K562 (cell line): Measurements from ENCODE around the gene LIPT1. TPM values are rescaled to one million over a fixed set of nuclear protein-coding genes. Genes with fewer than 3 reads are reported as not detected.

ENCODE experiments used
- ARID1B ChIP-seq: fragments of 450-650 bp; IDR thresholded peaks from 2 replicates; pipeline ENCODE4 v1.6.1; 2016; ENCODE audit warnings: antibody characterized with exemption, mild to moderate bottlenecking, inconsistent platforms
- ARNT ChIP-seq, 2 experiments: fragments of 450-650 bp; IDR thresholded peaks; 2 replicates each; pipeline ENCODE4 v1.6.1; 2016; ENCODE audit warnings: mild to moderate bottlenecking in 1 of 2
- E2F1 ChIP-seq: sonication (generic); formaldehyde crosslinking; IDR thresholded peaks from 2 replicates; pipeline ENCODE4 v1.8.1; 2023; ENCODE audit warnings: mild to moderate bottlenecking, missing genetic modification reagents, moderate library complexity
- E2F6 ChIP-seq, 2 experiments: IDR thresholded peaks; 2 replicates each; pipeline ENCODE4 v1.6.1; 2011; ENCODE audit warnings: borderline replicate concordance in 1 of 2, control low read depth in 1 of 2, low read depth in 1 of 2, low read length in 1 of 2, mild to moderate bottlenecking in 1 of 2, mixed read lengths in 1 of 2, moderate library complexity in 1 of 2; ENCODE audit not compliant: insufficient read depth in 1 of 2, insufficient read length in 1 of 2, poor library complexity in 1 of 2, severe bottlenecking in 1 of 2; ENCODE audit errors: extremely low read depth in 1 of 2
- IRF2 ChIP-seq: sonication (generic); formaldehyde crosslinking; IDR thresholded peaks from 2 replicates; pipeline ENCODE4 v1.8.1; 2022; ENCODE audit warnings: mild to moderate bottlenecking, missing genetic modification reagents
- PHF8 ChIP-seq: fragments of 200-600 bp; sonication (generic); IDR thresholded peaks from 2 replicates; pipeline ENCODE4 v1.6.1; 2012; ENCODE audit warnings: mixed run types, mild to moderate bottlenecking, inconsistent platforms, low read length, moderate library complexity, borderline replicate concordance
- POLR2G ChIP-seq: fragments of 200-400 bp; formaldehyde crosslinking; IDR thresholded peaks from 2 replicates; pipeline ENCODE4 v1.6.1; 2017; ENCODE audit warnings: low read depth, mild to moderate bottlenecking, antibody characterized with exemption, low read length, moderate library complexity
- SMARCE1 ChIP-seq: fragments of 450-650 bp; IDR thresholded peaks from 2 replicates; pipeline ENCODE4 v1.7.1; 2016; ENCODE audit warnings: mild to moderate bottlenecking
- TAF7 ChIP-seq: fragments of 450-650 bp; IDR thresholded peaks from 2 replicates; pipeline ENCODE4 v1.6.1; 2016; ENCODE audit warnings: missing genetic modification characterization, missing compliant biosample characterization
- TCF7L2 ChIP-seq: fragments of 150-350 bp; IDR thresholded peaks from 2 replicates; pipeline ENCODE4 v1.6.1; 2016; ENCODE audit warnings: low read depth, mild to moderate bottlenecking, low read length, moderate library complexity
- VEZF1 ChIP-seq: fragments of 200-800 bp; sonication (Bioruptor generic); IDR thresholded peaks from 2 replicates; pipeline ENCODE4 v1.6.1; 2017; ENCODE audit warnings: missing genetic modification characterization, missing compliant biosample characterization
- ZBTB49 ChIP-seq: sonication (generic); formaldehyde crosslinking; IDR thresholded peaks from 2 replicates; pipeline ENCODE4 v1.8.0; 2022; ENCODE audit warnings: missing genetic modification reagents, mild to moderate bottlenecking, borderline replicate concordance
- ZFP36 ChIP-seq: fragments of 150-350 bp; IDR thresholded peaks from 2 replicates; pipeline ENCODE4 v1.6.1; 2018; ENCODE audit warnings: low read length, low read depth; ENCODE audit not compliant: partially characterized antibody
- ZNF518B ChIP-seq: fragments of 250-450 bp; sonication (Bioruptor Pico); IDR thresholded peaks from 2 replicates; pipeline ENCODE4 v1.5.0; 2021; ENCODE audit warnings: mild to moderate bottlenecking, moderate library complexity
- polyA plus RNA-seq, 8 experiments: library from polyadenylated mRNA; depleted of rRNA in 4 of 8; stranded (reverse) in 5 of 8; unstranded in 3 of 8; fragments of >200 nt; fragmentation: Nextera tagmentation in 2 of 8; fragmentation: Illumina TruSeq in 1 of 8; extraction: Ambion mirVana in 2 of 8; extraction: Trizol in 1 of 8; gene quantifications; 2 replicates each; pipeline versions ENCODE4 v1.2.1 to v1.2.3, GENCODE V29; 2011 to 2014; ENCODE audit warnings: inconsistent platforms in 1 of 8, missing spikeins in 1 of 8
- total RNA-seq, 7 experiments: library from RNA; depleted of rRNA in 6 of 7; stranded (reverse); fragments of >200 nt in 6 of 7; fragmentation: Illumina TruSeq in 2 of 7; extraction: Trizol in 2 of 7; gene quantifications; 2 replicates each; pipeline versions ENCODE4 v1.2.1 to v1.2.3, GENCODE V29; 2011 to 2021; ENCODE audit warnings: low replicate concordance in 1 of 7

LIPT1 gene
- total and polyA plus RNA-seq, 9 of the 15 experiments (the other 6 are each of a cell fraction or from before 2014, with no cell fraction given), result 6.4 to 18.3 (median 11.6) TPM

- peak; percentile 42; the same call in 1 of the 2 replicates for TF ChIP-seq PHF8
- 0 out of 2 replicates have a peak, but pooled peaks have one; percentile 20 for TF ChIP-seq E2F1 (CRISPR knock-in tag)
- TF ChIP-seq E2F6 (IDR thresholded peaks at IDR 0.05; ENCODE audit: borderline replicate concordance in 1 of 2, extremely low read depth in 1 of 2, insufficient read depth in 1 of 2, insufficient read length in 1 of 2, low read depth in 1 of 2, low read length in 1 of 2, poor library complexity in 1 of 2, severe bottlenecking in 1 of 2), result peak; percentile 7 to 14
- no peak for TF ChIP-seq ARID1B
- TF ChIP-seq VEZF1 (CRISPR knock-in tag), result peak; percentile 82
- no peak for TF ChIP-seq ZNF518B
- TF ChIP-seq ARNT (IDR thresholded peaks at IDR 0.05), result no peak
- no peak for TF ChIP-seq TAF7 (tag)
- no peak for TF ChIP-seq ZFP36
- no peak for TF ChIP-seq TCF7L2
- no peak for TF ChIP-seq IRF2 (CRISPR knock-in tag)
- TF ChIP-seq ZBTB49 (CRISPR knock-in tag), result no peak
- TF ChIP-seq POLR2G, result peak; percentile 73
- no peak for TF ChIP-seq SMARCE1
Measured at GRCh38 chr2:99141110-99142108, 13.4 kb upstream of the LIPT1 start, which contains the start of gene C2orf15 (continued).
